Activated CD4-positive, alpha-beta T cell treated with anti-CD3 and anti-CD28 coated beads, Interleukin-10, Interleukin-2, amounts not matched to agents 100 ng/mL and 50 ng/mL, durations not matched to agents 16 hours and 8 hours (primary cell): ENCODE results near the gene TAS2R20.
"Not testable (repeated sequence)": the region's sequence is repeated elsewhere in the genome, so short reads cannot be mapped to it uniquely, and the experiment has no call there.

ENCODE experiments used
- DNase-seq: peaks from one replicate; pipeline ENCODE4 v3.0.0-alpha.2; 2020

Gene TAS2R20, protein sequence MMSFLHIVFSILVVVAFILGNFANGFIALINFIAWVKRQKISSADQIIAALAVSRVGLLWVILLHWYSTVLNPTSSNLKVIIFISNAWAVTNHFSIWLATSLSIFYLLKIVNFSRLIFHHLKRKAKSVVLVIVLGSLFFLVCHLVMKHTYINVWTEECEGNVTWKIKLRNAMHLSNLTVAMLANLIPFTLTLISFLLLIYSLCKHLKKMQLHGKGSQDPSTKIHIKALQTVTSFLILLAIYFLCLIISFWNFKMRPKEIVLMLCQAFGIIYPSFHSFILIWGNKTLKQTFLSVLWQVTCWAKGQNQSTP

DNA sequence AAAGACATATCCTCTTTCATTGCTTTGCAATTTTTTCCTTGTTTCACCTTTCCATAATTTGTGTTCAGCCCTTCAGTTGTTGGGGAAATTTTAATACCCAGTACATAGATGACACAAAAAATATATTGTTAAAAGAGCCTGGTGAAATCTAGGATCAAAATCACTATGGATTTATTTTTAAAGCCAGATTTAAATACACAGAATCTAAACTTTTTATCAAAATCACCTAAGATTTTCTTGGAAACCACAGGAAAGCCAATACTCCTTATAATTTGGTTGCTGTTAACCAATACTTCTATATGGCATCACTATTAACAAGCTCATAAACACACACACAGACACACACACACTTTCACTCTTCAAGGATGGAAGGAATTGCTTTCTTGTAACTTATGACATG is at the start of gene TAS2R20:
TAS2R20 (minus strand) TSS at position 101 of the 400 bp plus-strand sequence. CDS start 429 bp downstream, outside the sequence.
- DNase-seq, result no peak

DNA sequence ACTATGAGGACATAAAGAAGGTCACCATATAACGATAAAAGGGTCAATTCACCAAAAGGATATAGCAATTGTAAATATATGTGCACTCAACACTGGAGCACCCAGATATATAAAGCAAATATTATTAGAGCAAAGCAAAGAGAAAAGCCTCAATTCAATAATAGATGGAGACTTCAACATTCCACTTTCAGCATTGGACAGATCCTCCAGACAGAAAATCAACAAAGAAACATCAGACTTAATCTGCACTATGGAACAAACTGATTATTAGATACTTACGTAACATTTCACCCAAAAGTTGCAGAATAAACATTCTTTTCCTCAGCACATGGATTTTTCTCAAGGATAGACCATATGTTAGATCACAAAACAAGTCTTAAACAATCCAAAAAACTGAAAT is 43.3 kb upstream of the TAS2R20 start:
- not testable (repeated sequence) for DNase-seq

DNA sequence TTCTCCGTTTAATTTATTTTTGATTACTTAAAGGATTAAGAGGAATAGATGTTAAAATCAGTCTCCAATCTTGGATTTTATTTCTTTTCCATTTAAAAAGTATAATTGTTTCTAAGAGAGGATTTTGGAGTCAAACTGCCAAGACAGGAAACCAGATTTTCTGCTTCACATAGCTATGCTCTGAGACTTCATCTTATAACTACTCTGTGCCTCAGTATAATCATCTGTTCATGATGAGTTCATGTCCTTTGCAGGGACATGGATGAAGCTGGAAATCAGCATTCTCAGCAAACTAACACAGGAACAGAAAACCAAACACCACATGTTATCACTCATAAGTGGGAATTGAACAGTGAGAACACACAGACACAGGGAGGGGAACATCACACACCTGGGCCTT is 42.1 kb upstream of the TAS2R20 start:
- DNase-seq, result no peak

DNA sequence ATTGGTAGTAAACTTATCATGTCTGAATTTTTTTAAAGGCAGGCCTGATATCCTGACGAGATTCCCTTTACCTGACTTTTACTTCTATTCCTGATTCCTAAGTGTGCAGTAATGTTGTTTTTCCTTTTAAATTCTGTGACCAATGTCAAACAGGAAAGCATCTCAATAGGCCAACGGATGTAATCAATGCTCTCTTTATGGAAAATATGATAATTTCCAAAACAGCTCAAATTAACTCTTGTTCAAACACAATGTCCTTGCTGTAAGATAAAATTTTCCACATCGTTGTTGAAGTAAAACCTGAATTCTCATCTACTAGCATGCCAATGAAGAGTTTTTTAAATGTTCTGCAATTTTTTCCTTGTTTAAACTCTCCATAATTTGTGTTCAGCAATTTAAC is 41.1 kb upstream of the TAS2R20 start:
- DNase-seq, result no peak

DNA sequence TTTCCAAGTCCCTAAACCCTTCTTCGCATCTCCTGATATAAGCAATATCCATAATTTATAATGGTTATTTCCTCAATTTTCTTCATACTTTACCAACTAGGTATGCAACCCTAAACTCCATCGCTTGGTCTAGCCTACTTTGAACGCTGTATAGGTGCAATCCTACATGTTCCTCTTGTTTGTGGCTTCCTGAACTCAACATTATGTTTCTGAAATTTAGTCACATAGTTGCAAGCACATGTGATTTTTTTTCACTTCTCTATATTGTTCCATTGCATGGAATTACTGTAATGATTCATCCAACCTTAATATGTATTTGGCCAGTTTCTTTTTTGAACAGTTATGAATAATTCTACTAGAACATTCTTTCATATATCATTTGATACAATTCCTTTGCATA is 35.9 kb upstream of the TAS2R20 start:
- DNase-seq, result not testable (repeated sequence)

DNA sequence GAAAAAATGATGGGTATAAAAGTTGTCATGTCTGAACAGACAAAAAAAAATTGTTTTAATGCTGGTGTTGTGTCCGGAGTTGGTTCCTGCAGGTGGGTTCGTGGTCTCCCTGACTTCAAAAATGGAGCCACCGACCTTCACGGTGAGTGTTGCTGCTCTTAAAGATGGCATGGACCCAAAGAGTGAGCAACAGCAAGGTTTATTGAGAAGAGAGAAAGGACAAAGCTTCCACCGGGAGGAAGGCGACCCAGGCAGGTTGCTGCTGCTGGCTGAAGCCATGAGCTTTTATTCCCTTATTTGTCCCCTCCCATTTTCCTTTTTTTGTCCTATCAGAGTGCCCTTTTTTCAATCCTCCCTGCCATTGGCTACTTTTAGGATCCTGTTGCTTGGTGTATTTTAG is 33.2 kb upstream of the TAS2R20 start, which contains the start of gene TAS2R31:
TAS2R31 (minus strand) TSS at position 101 of the 400 bp plus-strand sequence; CDS start at position 29, 72 bp downstream.
- DNase-seq, result no peak

DNA sequence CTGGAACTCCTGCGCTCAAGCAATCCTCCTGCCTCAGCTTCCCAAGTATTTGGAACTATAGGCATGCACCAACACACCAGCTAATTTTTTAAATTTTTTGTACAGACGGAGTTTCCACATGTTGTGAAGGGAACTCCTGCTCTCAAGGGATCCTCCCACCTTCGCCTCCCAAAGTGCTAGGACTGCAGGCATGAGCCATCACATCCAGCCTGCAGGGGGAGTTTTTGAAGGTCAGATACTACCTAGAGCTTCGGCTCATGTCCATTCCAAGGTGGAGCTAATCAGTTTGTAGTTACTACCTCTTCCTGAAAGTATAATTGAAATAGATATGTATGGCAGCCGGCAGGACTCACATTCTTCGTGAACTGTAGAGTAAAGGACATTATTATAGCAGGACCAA is 28.0 kb upstream of the TAS2R20 start:
- no peak for DNase-seq

DNA sequence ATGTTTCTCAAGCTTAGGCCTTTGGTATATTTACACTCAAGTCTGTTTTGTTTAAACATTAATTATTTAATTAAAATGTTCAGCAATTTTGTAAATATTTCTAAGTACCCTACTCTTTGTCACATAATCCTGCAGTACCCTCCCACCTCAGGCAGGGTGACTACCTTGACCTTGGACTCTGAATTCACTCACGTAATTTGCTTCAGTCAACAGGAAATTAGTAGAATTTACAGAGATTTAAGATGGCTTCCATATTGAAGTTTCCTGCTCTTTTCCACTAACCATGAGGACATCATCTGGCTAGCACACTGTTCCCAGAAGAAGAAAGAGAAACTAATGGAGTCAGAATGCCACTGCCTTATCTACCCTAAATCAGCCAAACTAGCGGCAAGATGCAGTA is 25.3 kb upstream of the TAS2R20 start:
- DNase-seq, result no peak

DNA sequence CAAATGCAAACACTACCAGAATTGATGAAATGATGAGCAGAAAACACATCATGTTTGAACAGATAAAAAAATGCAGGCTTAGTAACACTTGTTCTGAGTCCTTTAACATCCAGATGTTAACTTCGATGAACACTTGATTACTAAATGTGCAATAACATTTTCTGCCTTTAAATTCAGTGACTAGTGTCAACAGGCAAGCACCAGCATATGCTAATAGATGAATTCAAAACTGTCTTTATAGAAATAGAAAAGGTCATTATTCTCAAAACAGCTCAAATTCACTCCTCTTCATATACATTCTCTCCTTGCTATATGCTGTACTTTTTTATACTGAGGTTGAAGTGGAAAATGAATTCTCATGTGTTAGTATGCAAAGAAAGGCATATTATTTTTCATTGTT is 24.4 kb upstream of the TAS2R20 start, which contains the start of gene TAS2R19:
TAS2R19 (minus strand) TSS at position 101 of the 400 bp plus-strand sequence; CDS start at position 52, 49 bp downstream.
- no peak for DNase-seq

DNA sequence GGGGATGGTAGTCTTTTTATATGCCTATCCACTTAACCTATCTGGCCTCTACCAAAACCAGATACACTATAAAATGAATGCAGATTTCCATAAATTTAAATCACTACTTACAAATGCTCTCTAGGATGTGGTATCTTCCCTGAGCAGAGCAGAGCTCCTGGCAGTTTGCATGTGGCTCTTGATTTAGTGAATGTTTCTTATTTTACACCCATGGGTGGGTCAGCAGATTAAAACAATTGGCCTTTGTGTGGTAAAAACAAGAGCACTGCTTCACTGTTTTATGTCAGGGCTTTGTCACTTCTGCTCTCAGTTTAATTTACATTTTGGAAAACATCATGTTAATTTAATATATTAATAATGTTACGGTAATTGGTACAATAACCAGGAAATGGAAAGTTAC is 18.8 kb upstream of the TAS2R20 start:
- DNase-seq, result no peak

DNA sequence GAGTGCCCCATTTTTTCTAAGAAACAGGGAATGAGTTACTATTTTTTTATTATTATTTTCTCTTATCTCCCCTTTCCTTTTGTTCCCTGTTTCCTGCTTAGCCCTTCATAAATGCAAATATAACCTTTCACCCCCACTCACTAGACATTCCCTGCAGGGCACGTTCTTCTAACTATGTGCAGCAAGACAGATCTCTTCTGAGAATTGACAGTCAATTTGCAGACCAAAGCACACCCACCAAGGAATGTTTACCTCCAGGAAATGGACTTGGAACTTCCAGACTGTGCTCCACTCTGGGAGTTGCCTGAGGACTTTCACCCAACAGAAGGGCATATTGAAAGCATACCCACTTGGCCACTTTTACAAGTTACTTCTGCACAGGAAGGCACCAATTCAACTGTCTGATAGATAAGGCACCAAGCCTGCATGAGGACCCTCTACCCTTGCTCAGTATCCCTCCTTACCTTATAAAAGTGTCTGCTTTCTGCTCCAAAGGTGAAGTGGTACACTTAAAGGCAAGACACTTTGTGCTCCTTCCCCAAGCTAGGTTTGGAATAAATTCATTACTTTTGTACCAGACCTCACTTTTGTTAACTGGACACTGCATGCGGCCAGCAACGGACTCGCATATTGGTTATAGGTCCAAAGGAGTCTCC is 17.8 kb upstream of the TAS2R20 start:
- no peak for DNase-seq

DNA sequence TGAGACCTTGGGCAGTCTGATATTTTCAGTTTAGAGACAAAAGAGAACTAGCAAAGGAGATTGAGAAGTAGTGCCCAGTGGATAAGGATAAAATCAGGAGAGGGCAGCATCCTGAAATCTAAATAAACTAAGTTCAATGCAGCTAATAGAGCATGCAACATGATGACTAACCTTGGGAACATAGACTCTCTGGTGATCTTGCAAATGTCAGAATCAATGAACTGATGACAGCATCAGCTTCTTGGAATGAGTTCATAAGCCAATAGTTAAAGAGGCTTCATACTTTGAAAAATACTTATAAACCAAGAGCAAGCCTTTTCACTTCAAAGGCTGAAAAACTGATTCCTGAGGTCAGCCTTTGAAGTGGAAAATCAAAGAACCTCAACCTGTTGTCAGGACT is 16.1 kb upstream of the TAS2R20 start:
- DNase-seq, result no peak

DNA sequence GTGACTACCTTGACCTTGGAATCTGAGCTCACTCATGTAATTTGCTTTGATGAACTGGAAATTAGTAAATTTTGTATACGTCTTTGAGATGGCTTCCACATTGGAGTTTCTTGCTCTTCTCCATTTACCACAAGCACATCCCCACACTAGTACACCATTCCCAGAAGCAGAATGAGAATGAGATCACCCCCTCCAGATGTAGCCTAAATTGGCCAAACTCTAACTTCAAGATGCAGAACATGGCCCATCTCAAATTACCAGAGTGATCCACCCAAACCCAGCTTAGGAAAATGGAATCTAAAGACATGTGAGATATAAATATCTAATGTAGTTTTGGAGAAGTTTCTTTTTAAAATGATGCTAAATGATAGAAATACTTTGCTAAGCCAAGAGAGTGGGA is 9.5 kb upstream of the TAS2R20 start:
- no peak for DNase-seq

DNA sequence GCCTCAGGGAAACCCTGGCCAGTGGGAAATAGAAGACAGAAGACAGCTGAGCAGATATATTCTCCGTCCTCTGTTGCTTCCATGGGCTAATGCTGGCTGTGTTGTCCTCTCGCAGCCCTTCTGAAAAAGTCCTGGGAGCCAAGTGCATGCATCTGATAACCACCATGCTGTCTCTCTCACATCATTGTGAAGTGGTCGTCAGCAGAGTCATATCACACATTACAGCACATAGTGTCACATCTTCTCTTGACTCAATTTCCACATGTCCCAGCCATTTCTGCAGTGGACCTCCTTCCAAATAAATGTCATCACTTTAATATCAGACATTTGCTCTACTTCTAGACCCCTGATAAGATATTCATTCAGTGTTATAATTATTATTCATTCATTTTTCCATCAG is 3.8 kb downstream of the TAS2R20 start:
- no peak for DNase-seq

DNA sequence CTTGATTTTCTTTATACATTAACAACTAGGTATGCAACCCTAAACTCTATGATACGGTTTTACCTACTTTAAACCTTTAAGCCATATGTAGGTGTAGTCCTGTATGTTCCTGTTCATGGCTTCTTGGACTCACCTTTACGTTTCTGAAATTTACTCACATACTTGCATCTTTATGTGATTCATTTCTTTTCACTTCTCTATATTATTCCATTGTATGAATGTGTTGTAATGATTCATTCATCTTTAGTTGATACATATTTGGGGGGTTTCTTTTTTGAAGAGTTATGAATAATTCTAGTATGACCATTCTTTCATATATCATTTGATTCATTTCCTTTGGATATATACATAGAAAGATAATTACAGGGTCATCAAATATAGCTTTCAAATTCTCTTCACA is 9.0 kb downstream of the TAS2R20 start:
- no peak for DNase-seq

DNA sequence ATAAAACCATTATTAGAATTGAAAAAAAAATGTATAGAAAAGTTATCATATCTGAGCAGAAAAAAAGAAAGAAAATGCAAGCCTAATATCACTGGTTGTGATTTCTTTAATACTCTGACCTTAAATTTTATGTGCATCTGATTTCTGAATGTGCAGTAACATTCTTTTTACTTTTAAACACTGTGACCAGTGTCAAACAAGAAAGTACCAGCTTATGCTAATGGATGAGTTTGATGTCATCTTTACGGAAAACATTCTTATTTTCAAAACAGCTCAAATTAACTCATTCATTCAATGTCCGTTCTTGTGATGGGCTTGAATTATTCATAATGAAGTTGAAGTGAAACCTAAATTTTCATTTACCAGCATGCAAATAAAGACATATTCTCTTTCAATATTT is 11.3 kb downstream of the TAS2R20 start, which contains the start of gene TAS2R50:
TAS2R50 (minus strand) TSS at position 101 of the 400 bp plus-strand sequence; CDS start at position 49, 52 bp downstream.
- no peak for DNase-seq

DNA sequence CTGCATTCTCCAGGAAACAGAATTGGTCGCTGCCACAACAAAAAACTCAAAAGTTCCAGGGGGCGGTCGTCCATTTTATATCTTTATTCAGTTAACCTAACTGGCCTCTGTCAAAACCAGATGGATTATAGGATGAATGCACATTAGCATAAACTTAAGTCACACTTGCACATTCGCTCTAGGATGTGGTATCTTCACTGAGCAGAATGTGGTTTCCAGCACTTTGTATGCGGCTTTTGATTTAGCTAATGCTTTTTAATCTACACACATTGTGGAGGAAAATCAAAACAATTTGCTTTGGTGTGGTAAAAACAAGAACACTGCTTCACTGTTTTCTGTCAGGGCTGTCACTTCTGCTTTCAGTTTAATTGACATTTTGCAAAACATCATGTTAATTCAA is 15.9 kb downstream of the TAS2R20 start:
- peak; percentile 90 for DNase-seq

DNA sequence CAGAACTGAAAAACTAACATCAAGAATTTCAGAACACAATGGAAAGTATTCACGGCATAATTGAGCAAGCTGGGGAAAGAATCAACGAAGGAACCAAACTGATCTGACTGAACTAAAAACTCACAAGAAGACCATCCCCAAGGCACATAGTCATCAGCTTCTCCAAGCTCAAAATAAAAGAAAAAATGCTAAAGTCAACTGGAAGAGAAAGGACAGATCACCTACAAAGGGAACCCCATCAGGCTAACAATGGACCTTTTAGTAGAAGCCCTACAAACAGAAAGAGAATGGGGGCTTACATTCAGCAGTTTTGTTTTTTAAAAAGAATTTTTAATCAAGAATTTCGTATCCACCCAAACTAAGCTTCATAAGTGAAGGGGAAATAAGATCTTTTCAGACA is 23.1 kb downstream of the TAS2R20 start:
- no peak for DNase-seq

DNA sequence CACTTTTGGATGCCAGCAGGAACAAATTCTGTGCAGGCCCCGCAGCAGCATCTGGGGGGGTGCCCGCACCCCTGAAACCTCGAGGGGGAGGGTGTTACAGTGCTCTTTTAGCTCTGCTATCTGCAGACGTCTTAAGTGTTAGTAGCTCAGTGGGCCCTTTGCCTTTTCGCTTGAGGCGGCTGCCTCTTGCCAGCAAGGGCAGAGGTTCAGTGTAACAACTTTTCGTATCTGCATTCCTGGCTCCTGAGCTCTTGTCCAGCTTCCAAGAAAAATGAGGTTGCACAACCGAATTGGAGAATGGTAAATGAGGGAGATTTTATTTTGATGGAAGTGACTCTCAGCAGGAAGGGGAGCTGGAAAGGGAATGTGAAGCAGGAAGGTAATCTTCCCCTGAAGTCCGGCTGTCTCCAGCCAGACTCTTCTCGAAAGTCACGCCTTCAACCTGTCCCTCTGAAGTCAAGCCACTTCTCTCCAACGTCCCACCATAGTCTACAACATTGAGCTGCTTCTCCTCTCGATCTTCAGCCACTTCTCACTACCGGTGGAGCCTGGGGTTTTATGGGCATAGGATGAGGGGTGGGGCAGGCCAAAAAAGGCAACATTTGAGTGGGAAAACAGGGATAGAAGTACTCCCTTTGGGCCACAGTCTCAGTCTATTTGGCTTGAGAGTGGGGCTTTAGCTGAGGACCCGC is 29.2 kb downstream of the TAS2R20 start:
- DNase-seq, result no peak

DNA sequence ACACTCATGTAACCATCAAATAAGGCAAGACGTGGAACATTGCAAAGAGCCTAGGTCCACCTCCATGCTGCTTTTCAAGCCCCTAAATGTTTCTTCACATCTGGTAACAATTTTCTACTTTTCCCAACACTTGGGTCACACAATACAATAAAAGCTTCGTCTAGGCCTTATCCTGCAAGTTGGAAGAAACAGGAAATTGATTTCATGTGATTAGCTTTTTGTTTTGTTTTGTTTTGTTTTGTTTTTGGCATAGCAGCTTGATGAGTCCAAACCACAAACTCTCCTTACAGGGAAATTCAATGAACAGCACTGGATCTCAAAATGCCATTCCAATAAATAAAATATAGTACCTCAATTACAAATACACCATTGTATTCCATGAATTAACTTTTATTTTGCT is 30.7 kb downstream of the TAS2R20 start:
- no peak for DNase-seq

DNA sequence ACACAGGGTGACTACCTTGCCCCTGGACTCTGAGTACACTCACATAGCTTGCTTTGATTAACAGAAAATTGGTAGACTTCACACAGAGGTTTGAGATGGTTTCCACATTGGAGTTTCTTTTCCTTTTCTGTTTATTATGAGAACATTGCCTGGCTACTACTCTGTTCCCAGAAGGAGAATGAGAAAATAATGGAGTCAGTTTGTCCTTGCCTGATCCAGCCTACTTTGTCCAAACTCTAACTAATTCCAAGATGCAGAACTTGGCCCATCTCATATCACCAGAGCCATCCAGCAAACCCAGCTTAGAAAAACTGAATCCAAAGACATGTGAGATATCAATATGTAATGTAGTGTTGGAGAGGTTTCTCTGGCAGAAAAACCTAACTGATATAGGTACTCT is 31.8 kb downstream of the TAS2R20 start:
- no peak for DNase-seq

DNA sequence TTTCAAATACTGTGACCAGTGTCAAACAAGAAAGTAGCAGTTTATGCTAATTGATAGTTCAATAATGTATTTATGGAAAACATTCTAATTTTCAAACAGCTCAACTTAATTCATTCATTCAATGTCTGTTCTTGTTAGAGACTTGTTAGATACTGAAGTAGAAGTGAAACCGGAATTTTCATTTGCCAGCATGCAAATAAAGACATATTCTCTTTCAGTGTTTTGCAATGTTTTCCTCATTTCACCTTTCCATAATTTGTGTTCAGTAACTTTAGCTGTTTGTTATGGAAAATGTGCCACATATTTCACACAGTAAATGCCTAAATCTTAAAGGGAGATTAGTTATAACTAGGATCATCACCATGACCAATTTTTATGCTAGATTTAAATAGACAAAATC is 32.6 kb downstream of the TAS2R20 start:
- no peak for DNase-seq

DNA sequence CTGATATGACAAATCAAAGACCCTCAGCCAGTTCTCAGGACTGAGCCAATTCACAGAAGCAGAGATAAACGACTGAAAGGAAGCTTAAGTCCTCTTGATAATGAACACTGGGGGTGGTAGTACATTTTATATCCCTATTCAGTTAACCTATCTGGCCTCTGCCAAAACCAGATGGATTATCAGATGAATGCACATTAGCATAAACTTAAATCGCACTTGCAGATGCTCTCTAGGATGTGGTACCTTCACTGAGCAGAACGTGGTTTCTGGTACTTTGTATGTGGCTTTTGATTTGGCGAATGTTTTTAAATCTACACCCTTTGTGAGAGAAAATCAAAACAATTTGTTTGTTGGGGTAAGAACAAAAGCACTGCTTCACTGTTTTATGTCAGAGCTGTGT is 37.9 kb downstream of the TAS2R20 start:
- no peak for DNase-seq

DNA sequence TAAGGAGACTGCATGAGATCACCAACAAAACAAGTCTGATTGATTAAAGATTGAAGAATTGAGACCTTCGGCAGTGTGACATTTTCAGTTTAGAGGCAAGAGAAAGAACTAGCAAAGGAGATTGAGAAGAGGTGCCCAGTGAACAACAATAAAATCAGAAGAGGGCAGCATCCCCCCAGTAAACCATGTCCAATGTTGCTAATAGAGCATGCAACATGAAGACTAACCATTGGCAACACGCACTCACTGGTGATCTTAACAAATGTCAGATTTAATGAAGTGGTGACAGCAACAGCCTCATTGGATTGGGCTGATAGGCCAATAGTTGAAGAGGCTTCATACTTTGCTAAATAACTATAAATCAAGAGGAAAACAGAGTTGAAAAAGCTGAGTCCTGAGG is 38.3 kb downstream of the TAS2R20 start:
- DNase-seq, result peak; percentile 3
